T-cell (primary cell): ENCODE data around the gene PARVG. TPM values are rescaled to one million over a fixed set of nuclear protein-coding genes. Genes with fewer than 3 reads are reported as not detected.

Experiments used
- ATAC-seq, 4 experiments: fragments of 200-7000 bp in 3 of 4; fragments of 150-1000 bp in 1 of 4; cut with Tn5 transposase; replicated peaks in 1 of 4; 1 replicate in 3 of 4; 2 replicates in 1 of 4; pipeline ENCODE4 v1.10.0; 2021; ENCODE audit warnings: moderate library complexity in 3 of 4, mild to moderate bottlenecking in 2 of 4, moderate number of reproducible peaks in 1 of 4
- CTCF ChIA-PET, 2 donors: fragments of 300-600 bp; sonication (Branson Sonifier 250); formaldehyde crosslinking; loops; one replicate each; lab custom pipeline; 2022; ENCODE audit warnings: antibody characterized with exemption in 2 of 2; lab: Charles Lee
- POLR2A ChIA-PET, 2 donors: fragments of 300-600 bp; sonication (Branson Sonifier 250); formaldehyde crosslinking; loops; one replicate each; lab custom pipeline; 2022; ENCODE audit warnings: antibody characterized with exemption in 2 of 2; lab: Charles Lee
- DNase-seq, 35 experiments: peaks; one replicate each; pipeline versions ENCODE4 v3.0.0 to v3.0.0-alpha.2; 2013 to 2023
- H3K27ac ChIP-seq: one replicate; pipeline ENCODE4 v1.5.1; 2013; ENCODE audit warnings: low read length
- H3K27me3 ChIP-seq, 2 experiments: replicated peaks in 1 of 2; 1 replicate in 1 of 2; 2 replicates in 1 of 2; pipeline versions ENCODE4 v1.6.1 to v1.7.0; 2013; ENCODE audit warnings: low read length in 1 of 2, mixed read lengths in 1 of 2; ENCODE audit not compliant: control insufficient read depth in 2 of 2, insufficient read depth in 2 of 2; ENCODE audit errors: extremely low read depth in 1 of 2
- H3K36me3 ChIP-seq, 2 donors: 1 replicate in 1 of 2; 2 replicates in 1 of 2; pipeline versions ENCODE4 v1.6.1 to v1.7.0; 2013; ENCODE audit warnings: low read length in 1 of 2; ENCODE audit not compliant: control insufficient read depth in 2 of 2, insufficient read depth in 1 of 2; ENCODE audit errors: extremely low read depth in 1 of 2
- H3K4me1 ChIP-seq, 2 experiments: 1 replicate in 1 of 2; 2 replicates in 1 of 2; pipeline versions ENCODE4 v1.6.1 to v1.7.0; 2013; ENCODE audit warnings: low read length in 2 of 2, mixed read lengths in 1 of 2; ENCODE audit not compliant: insufficient read depth in 2 of 2, control insufficient read depth in 1 of 2; ENCODE audit errors: extremely low read depth in 1 of 2
- H3K4me3 ChIP-seq, 2 donors: 1 replicate in 1 of 2; 2 replicates in 1 of 2; pipeline versions ENCODE4 v1.5.1 to v1.7.0; 2013; ENCODE audit warnings: mild to moderate bottlenecking in 2 of 2, low read length in 1 of 2, moderate library complexity in 1 of 2; ENCODE audit not compliant: control insufficient read depth in 1 of 2; ENCODE audit errors: extremely low read depth in 1 of 2
- H3K9me3 ChIP-seq: 2 replicates; pipeline ENCODE4 v1.7.0; 2013
- H3K27ac Mint-ChIP-seq, 2 donors: one replicate each; pipeline ENCODE4 v1.8.0; 2020 to 2021; ENCODE audit warnings: mild to moderate bottlenecking in 2 of 2, mixed read lengths in 2 of 2
- H3K27me3 Mint-ChIP-seq, 2 donors: one replicate each; pipeline ENCODE4 v1.8.0; 2021 to 2022; ENCODE audit warnings: mixed read lengths in 2 of 2
- H3K36me3 Mint-ChIP-seq: one replicate; pipeline ENCODE4 v1.8.0; 2021; ENCODE audit warnings: mixed read lengths
- H3K4me1 Mint-ChIP-seq, 3 donors: one replicate each; pipeline ENCODE4 v1.8.0; 2020 to 2022; ENCODE audit warnings: mixed read lengths in 3 of 3, mild to moderate bottlenecking in 1 of 3
- H3K4me3 Mint-ChIP-seq, 3 donors: one replicate each; pipeline ENCODE4 v1.8.0; 2020 to 2022; ENCODE audit warnings: mild to moderate bottlenecking in 3 of 3, mixed read lengths in 3 of 3, moderate library complexity in 3 of 3
- H3K9me3 Mint-ChIP-seq, 3 donors: one replicate each; pipeline ENCODE4 v1.8.0; 2020 to 2022; ENCODE audit warnings: mixed read lengths in 3 of 3
- WGBS: methylation state at CpG from one replicate; pipeline ENCODE4 v1.1.5; 2013; ENCODE audit warnings: missing lambda C conversion rate; ENCODE audit not compliant: insufficient coverage; 5-methylcytosine and 5-hydroxymethylcytosine counted together
- total RNA-seq, 35 experiments: library from RNA in 6 of 35; stranded (reverse) in 6 of 35; fragments of 120-200 nt in 1 of 35; gene quantifications; one replicate each; pipeline versions ENCODE4 v1.2.1 to v1.2.4 and lab custom pipeline; 2013 to 2026

Gene PARVG
- total RNA-seq, 5 donors from 2014 or later (not counting 1 experiment from before 2014, with no cell fraction given), result 153 to 236 (median 197) TPM

GRCh38 chr22:44147821-44148574 lies 32.7 kb upstream of the PARVG start:
- Histone ChIP-seq H3K27ac (no peak overlapping the region), H3K27me3 (peaks cover 0 to 8% of the 10 kb centered on the region in 2 experiments), H3K9me3 (no peaks in the 10 kb centered on the region), H3K4me1 (no peaks in the 10 kb centered on the region), H3K36me3 (peaks cover 0 to 6% of the 10 kb centered on the region in 2 donors), H3K4me3 (no peak overlapping the region)
- no peak overlapping the region for H3K27ac Mint-ChIP-seq
- ChIA-PET CTCF (no interaction called here), POLR2A (no interaction called here)
- H3K27me3 Mint-ChIP-seq, result peaks cover 0 to 1% of the 10 kb centered on the region in 2 donors
- H3K36me3 Mint-ChIP-seq, result no peaks in the 10 kb centered on the region
- ATAC-seq (no peak), DNase-seq (no peak)
- WGBS, result 93% methylated on average over 18 of the region's 27 CpGs
- no peaks in the 10 kb centered on the region for H3K4me1 Mint-ChIP-seq
- H3K4me3 Mint-ChIP-seq, result no peak overlapping the region
- no peaks in the 10 kb centered on the region for H3K9me3 Mint-ChIP-seq

DNA sequence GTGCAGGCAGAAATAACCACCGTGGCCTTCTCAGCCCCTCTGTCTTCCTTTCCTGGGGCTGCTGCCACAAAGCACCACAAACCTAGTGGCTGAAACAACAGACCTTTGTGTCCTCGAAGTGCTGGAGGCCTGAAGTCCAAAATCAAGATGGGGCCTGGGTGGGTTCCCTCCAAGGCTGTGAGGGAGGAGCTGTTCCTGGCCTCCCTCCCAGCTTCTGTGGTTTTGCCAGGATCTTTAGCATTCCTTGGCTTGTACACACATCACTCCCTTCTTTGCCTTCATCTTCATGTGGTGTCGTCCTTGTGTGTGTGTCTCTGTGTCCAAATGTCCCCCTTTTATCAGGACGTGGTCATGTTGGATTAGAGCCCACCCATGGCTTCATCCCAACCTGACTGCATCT lies 29.0 kb upstream of the PARVG start:
- Mint-ChIP-seq H3K4me1 (no peaks in the 10 kb centered on the region), H3K36me3 (no peaks in the 10 kb centered on the region), H3K9me3 (no peaks in the 10 kb centered on the region), H3K27ac (no peak overlapping the region), H3K27me3 (peaks cover 0 to 1% of the 10 kb centered on the region in 2 donors), H3K4me3 (no peak overlapping the region)
- Histone ChIP-seq H3K27me3 (peaks cover 0 to 8% of the 10 kb centered on the region in 2 experiments), H3K27ac (no peak overlapping the region), H3K4me1 (peaks cover 0 to 4% of the 10 kb centered on the region in 2 experiments), H3K9me3 (no peaks in the 10 kb centered on the region), H3K4me3 (no peak overlapping the region), H3K36me3 (peaks cover 0 to 6% of the 10 kb centered on the region in 2 donors)
- DNase-seq (no peak), ATAC-seq (no peak)
- CTCF ChIA-PET, result no interaction called here
- 93% methylated on average over 4 of the region's 4 CpGs for WGBS
- POLR2A ChIA-PET, result no interaction called here

GRCh38 chr22:44153710-44154109 lies 27.0 kb upstream of the PARVG start:
- Histone ChIP-seq H3K9me3 (no peaks in the 10 kb centered on the region), H3K27me3 (peaks cover 0 to 6% of the 10 kb centered on the region in 2 experiments), H3K4me3 (no peak overlapping the region), H3K36me3 (peaks cover 0 to 5% of the 10 kb centered on the region in 2 donors), H3K27ac (no peak overlapping the region), H3K4me1 (peaks cover 0 to 4% of the 10 kb centered on the region in 2 experiments)
- Mint-ChIP-seq H3K27ac (no peak overlapping the region), H3K9me3 (no peaks in the 10 kb centered on the region), H3K27me3 (peaks cover 0 to 1% of the 10 kb centered on the region in 2 donors), H3K36me3 (no peaks in the 10 kb centered on the region), H3K4me1 (no peaks in the 10 kb centered on the region), H3K4me3 (no peak overlapping the region)
- ATAC-seq, result no peak
- 97% methylated on average over 5 of the region's 10 CpGs for WGBS
- CTCF ChIA-PET, result no interaction called here
- POLR2A ChIA-PET, result no interaction called here
- DNase-seq, result no peak

GRCh38 chr22:44154436-44154942 lies 26.2 kb upstream of the PARVG start:
- peaks cover 0 to 4% of the 10 kb centered on the region in 2 experiments for H3K4me1 ChIP-seq
- H3K4me3 Mint-ChIP-seq, result no peak overlapping the region
- ATAC-seq, result no peak
- no peaks in the 10 kb centered on the region for H3K4me1 Mint-ChIP-seq
- H3K27me3 ChIP-seq, result peaks cover 0 to 1% of the 10 kb centered on the region in 2 experiments
- CTCF ChIA-PET, result no interaction called here
- H3K36me3 ChIP-seq, result peaks cover 0 to 2% of the 10 kb centered on the region in 2 donors
- no peaks in the 10 kb centered on the region for H3K9me3 Mint-ChIP-seq
- no peak overlapping the region for H3K27ac Mint-ChIP-seq
- POLR2A ChIA-PET, result no interaction called here
- H3K27ac ChIP-seq, result no peak overlapping the region
- 4% methylated on average over 2 of the region's 2 CpGs for whole genome bisulfite sequencing
- H3K36me3 Mint-ChIP-seq, result no peaks in the 10 kb centered on the region
- H3K9me3 ChIP-seq, result no peaks in the 10 kb centered on the region
- peak in 1 of 35 experiments; percentile 4 for DNase-seq
- H3K4me3 ChIP-seq, result no peak overlapping the region
- peaks cover 0 to 1% of the 10 kb centered on the region in 2 donors for H3K27me3 Mint-ChIP-seq

DNA sequence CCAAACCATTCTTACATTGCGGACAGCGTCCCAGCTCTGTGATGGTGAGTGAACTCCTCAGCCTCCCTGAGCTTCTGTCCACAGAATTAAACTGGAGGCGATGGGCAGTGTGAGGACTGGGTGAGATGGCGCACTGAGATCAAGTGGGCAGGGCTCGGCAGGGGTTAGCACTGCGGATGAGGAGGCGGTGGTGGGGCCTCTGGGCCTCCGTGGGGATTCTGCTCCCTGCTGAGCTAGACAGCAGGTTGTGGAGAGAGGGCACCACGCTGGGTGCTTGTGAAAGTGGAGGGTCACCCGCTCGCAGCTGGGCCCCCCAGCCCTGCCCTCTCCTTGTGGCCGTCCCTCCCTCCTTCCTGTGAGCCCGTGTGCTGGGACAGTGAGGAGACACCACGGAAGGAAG lies 25.6 kb upstream of the PARVG start:
- Histone ChIP-seq H3K36me3 (peaks cover 0 to 2% of the 10 kb centered on the region in 2 donors), H3K4me3 (no peak overlapping the region), H3K27ac (no peak overlapping the region), H3K9me3 (no peaks in the 10 kb centered on the region), H3K27me3 (no peaks in the 10 kb centered on the region), H3K4me1 (peaks cover 0 to 4% of the 10 kb centered on the region in 2 experiments)
- Mint-ChIP-seq H3K36me3 (no peaks in the 10 kb centered on the region), H3K9me3 (no peaks in the 10 kb centered on the region), H3K4me3 (no peak overlapping the region), H3K27me3 (no peaks in the 10 kb centered on the region), H3K27ac (no peak overlapping the region), H3K4me1 (no peaks in the 10 kb centered on the region)
- ChIA-PET CTCF (no interaction called here), POLR2A (no interaction called here)
- 74% methylated on average over 5 of the region's 14 CpGs for WGBS
- ATAC-seq (no peak), DNase-seq (no peak)

- WGBS, result 92% methylated on average over 6 of the region's 13 CpGs
- Mint-ChIP-seq H3K36me3 (no peaks in the 10 kb centered on the region), H3K27me3 (no peaks in the 10 kb centered on the region), H3K9me3 (no peaks in the 10 kb centered on the region), H3K27ac (no peak overlapping the region), H3K4me3 (no peak overlapping the region), H3K4me1 (no peaks in the 10 kb centered on the region)
- Histone ChIP-seq H3K4me3 (no peak overlapping the region), H3K27ac (no peak overlapping the region), H3K9me3 (no peaks in the 10 kb centered on the region), H3K27me3 (no peaks in the 10 kb centered on the region), H3K4me1 (peaks cover 0 to 4% of the 10 kb centered on the region in 2 experiments), H3K36me3 (no peaks in the 10 kb centered on the region)
- DNase-seq (no peak), ATAC-seq (no peak)
- CTCF ChIA-PET, result no interaction called here
- POLR2A ChIA-PET, result no interaction called here
Observed at GRCh38 chr22:44157916-44158618, 22.7 kb upstream of the PARVG start.
